PFSK-1 (cell line): ENCODE data around the gene CRISP2.

ENCODE experiments used
- FOXP2 ChIP-seq: optimal IDR thresholded peaks from 2 replicates; pipeline ENCODE3; 2011; ENCODE audit warnings: borderline replicate concordance, control low read depth, inconsistent platforms; ENCODE audit not compliant: insufficient read depth; ENCODE audit errors: extremely low read length, extremely low read depth
- POLR2AphosphoS5 ChIP-seq: IDR thresholded peaks from 2 replicates; pipeline ENCODE4 v1.6.1; 2012; ENCODE audit warnings: low read depth, mild to moderate bottlenecking, control low read depth, low read length, moderate library complexity
- SIN3A ChIP-seq: IDR thresholded peaks from 2 replicates; pipeline ENCODE4 v1.6.1; 2012; ENCODE audit warnings: mild to moderate bottlenecking, low read length, moderate library complexity, borderline replicate concordance; ENCODE audit not compliant: insufficient read depth
- TAF1 ChIP-seq: IDR thresholded peaks from 2 replicates; pipeline ENCODE4 v1.6.1; 2012; ENCODE audit warnings: low read length, control low read depth, borderline replicate concordance; ENCODE audit not compliant: insufficient read depth
- TF ChIP-seq, protein P1 (sequence below), 2 experiments: IDR thresholded peaks; 2 replicates each; pipeline versions ENCODE4 v1.6.1 to v1.8.0; 2011 to 2012; ENCODE audit warnings: low read depth in 2 of 2, low read length in 2 of 2, control low read depth in 1 of 2, inconsistent platforms in 1 of 2, mild to moderate bottlenecking in 1 of 2, moderate library complexity in 1 of 2; ENCODE audit not compliant: insufficient read depth in 1 of 2

CRISP2 gene

GRCh38 chr6:49668083-49668511, 45.2 kb downstream of the CRISP2 start:
- TF ChIP-seq TAF1 (no peak), SIN3A (no peak), FOXP2 (no peak), POLR2AphosphoS5 (no peak)
- TF ChIP-seq, protein P1, sequence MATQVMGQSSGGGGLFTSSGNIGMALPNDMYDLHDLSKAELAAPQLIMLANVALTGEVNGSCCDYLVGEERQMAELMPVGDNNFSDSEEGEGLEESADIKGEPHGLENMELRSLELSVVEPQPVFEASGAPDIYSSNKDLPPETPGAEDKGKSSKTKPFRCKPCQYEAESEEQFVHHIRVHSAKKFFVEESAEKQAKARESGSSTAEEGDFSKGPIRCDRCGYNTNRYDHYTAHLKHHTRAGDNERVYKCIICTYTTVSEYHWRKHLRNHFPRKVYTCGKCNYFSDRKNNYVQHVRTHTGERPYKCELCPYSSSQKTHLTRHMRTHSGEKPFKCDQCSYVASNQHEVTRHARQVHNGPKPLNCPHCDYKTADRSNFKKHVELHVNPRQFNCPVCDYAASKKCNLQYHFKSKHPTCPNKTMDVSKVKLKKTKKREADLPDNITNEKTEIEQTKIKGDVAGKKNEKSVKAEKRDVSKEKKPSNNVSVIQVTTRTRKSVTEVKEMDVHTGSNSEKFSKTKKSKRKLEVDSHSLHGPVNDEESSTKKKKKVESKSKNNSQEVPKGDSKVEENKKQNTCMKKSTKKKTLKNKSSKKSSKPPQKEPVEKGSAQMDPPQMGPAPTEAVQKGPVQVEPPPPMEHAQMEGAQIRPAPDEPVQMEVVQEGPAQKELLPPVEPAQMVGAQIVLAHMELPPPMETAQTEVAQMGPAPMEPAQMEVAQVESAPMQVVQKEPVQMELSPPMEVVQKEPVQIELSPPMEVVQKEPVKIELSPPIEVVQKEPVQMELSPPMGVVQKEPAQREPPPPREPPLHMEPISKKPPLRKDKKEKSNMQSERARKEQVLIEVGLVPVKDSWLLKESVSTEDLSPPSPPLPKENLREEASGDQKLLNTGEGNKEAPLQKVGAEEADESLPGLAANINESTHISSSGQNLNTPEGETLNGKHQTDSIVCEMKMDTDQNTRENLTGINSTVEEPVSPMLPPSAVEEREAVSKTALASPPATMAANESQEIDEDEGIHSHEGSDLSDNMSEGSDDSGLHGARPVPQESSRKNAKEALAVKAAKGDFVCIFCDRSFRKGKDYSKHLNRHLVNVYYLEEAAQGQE (IDR thresholded peaks at IDR 0.05; ENCODE audit: insufficient read depth in 1 of 2, low read depth in 2 of 2, low read length in 2 of 2), result no peak

DNA sequence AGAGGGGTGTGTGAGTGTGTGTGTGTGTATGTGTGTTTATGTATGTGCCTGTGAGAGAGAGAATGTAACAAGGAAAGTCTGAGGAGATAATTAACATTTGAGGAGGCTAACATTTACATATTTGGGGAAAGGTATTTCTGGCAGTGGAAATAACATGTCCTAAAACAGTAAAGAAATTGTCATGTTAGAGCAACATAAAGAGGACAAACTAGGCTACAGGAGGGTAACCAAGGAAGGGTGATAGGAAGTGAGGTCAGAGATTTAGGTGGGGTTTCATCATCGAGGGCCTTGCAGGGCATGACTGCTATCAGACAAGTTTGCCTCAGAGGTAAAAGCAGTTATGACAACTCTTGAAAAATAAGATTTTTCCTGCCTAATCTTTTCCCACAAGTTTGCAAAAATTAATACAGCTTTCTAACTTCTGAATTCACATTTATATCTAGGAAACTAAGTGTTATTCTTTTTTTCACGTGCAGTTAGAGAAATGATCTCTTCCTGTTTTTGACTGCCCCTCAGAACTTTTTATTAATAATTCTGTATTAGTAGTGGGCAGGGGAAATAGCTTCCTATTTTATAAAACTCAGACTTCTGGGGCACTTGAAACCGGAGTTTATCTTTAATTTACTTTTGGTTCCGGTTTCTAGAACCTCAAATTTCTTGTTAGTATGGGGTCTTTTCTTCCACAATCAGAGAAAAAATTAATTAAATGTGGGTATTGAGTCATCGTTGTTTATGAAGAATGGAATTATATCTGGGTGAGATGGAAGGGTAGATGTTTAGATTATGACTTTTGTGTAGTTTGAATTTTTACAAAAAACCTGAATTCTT, 46.2 kb downstream of the CRISP2 start:
- TF ChIP-seq, protein P1 (IDR thresholded peaks at IDR 0.05; ENCODE audit: insufficient read depth in 1 of 2, low read depth in 2 of 2, low read length in 2 of 2), result no peak
- TF ChIP-seq TAF1 (no peak), FOXP2 (no peak), POLR2AphosphoS5 (no peak), SIN3A (no peak)

- TF ChIP-seq POLR2AphosphoS5, result no peak
- TF ChIP-seq TAF1, result no peak
- TF ChIP-seq FOXP2, result no peak
- TF ChIP-seq SIN3A, result no peak
- TF ChIP-seq, protein P1 (IDR thresholded peaks at IDR 0.05; ENCODE audit: insufficient read depth in 1 of 2, low read depth in 2 of 2, low read length in 2 of 2), result no peak
Observed at GRCh38 chr6:49666480-49666879, 46.9 kb downstream of the CRISP2 start.

DNA sequence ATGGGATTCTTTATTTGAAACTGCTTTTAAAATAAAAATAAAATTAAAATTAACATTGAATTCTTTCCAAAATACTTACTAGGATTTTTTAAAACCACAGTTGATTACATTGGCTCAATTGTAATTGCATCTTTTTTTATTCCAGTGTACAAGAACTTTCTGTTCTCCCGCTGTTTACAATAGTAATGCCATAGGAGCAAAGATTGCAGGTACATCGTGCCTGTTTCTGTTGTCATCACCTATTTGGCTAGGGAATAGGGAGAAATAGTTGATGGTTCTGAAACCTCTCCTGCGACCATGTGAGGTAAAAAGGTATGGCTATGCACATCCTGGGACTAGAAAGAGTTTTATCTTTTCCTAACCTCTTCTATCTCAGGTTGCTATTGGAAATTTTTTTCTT, 48.5 kb downstream of the CRISP2 start:
- no peak for TF ChIP-seq SIN3A
- TF ChIP-seq, protein P1 (IDR thresholded peaks at IDR 0.05; ENCODE audit: insufficient read depth in 1 of 2, low read depth in 2 of 2, low read length in 2 of 2), result no peak
- TF ChIP-seq FOXP2, result no peak
- TF ChIP-seq TAF1, result no peak

- TF ChIP-seq TAF1 (no peak), POLR2AphosphoS5 (no peak), SIN3A (no peak)
Observed at GRCh38 chr6:49662892-49663261, 50.5 kb downstream of the CRISP2 start.
